WI38 (cell line): ENCODE data around the gene PHF21B.

Source experiments
- H3K4me3 ChIP-seq: 2 replicates; pipeline ENCODE4 v1.5.1; 2011; ENCODE audit warnings: low read depth, mild to moderate bottlenecking, control low read depth, low read length
- CTCF ChIP-seq: IDR thresholded peaks from 2 replicates; pipeline ENCODE4 v1.5.1; 2012; ENCODE audit warnings: low read depth, mild to moderate bottlenecking, control low read depth, low read length

The PHF21B gene

GRCh38 chr22:44894321-44894720, 115.5 kb downstream of the PHF21B start:
- no peak for TF ChIP-seq CTCF
- H3K4me3 ChIP-seq = no peak overlapping the region

- TF ChIP-seq CTCF = no peak
- no peak overlapping the region for H3K4me3 ChIP-seq
These were observed 116.1 kb downstream of the PHF21B start for GRCh38 chr22:44893731-44894080.

GRCh38 chr22:44892803-44893730, 116.7 kb downstream of the PHF21B start:
- no peak overlapping the region for H3K4me3 ChIP-seq

GRCh38 chr22:44892243-44892642, 117.6 kb downstream of the PHF21B start:
- H3K4me3 ChIP-seq = no peak overlapping the region
- TF ChIP-seq CTCF = no peak

More at GRCh38 chr22:44892803-44893730, 116.7 kb downstream of the PHF21B start:
- TF ChIP-seq CTCF = no peak

- TF ChIP-seq CTCF = no peak
- H3K4me3 ChIP-seq = no peak overlapping the region
These were observed 118.0 kb downstream of the PHF21B start for GRCh38 chr22:44891791-44892190.

- TF ChIP-seq CTCF = no peak
- H3K4me3 ChIP-seq = no peak overlapping the region
These were observed 118.5 kb downstream of the PHF21B start for GRCh38 chr22:44891293-44891747.
